Measurements from ENCODE around the gene TPM2.

TPM2 gene

DNA sequence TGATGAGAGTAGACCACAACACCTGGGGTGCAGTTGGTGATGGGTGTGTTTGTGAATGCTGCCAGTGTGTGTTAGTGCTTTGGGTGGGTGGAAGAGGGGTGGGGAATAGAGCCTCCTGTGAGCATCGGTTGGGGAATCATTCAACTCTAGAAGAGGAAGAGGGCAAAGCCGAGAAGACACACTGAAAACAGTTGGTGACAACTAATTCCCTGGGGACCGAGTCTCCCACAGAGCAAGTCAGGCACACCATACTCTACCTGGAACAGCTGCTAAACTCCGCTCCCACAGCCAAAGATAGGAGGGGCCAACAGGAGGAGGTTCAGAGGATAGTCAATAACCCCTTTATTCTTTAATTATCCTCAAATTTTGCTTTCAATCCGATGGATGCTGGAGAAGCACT lies 23.2 kb downstream of the TPM2 start:
- no peaks in the 10 kb centered on the region for H3K9me3 ChIP-seq (ENCODE audit: control insufficient read depth, low read depth, low read length)
- H3K4me3 ChIP-seq (ENCODE audit: low read length): no peak overlapping the region
- peaks cover 10% of the 10 kb centered on the region for H3K4me1 ChIP-seq (ENCODE audit: control insufficient read depth, low read depth, low read length)
- no peak overlapping the region for H3K27ac ChIP-seq (ENCODE audit: low read length)
- no peaks in the 10 kb centered on the region for H3K27me3 ChIP-seq (ENCODE audit: control insufficient read depth, insufficient read depth, low read length)
- H3K36me3 ChIP-seq (ENCODE audit: control insufficient read depth, low read depth, low read length): peaks cover 18% of the 10 kb centered on the region
- H3K9ac ChIP-seq (ENCODE audit: low read length): no peak overlapping the region

DNA sequence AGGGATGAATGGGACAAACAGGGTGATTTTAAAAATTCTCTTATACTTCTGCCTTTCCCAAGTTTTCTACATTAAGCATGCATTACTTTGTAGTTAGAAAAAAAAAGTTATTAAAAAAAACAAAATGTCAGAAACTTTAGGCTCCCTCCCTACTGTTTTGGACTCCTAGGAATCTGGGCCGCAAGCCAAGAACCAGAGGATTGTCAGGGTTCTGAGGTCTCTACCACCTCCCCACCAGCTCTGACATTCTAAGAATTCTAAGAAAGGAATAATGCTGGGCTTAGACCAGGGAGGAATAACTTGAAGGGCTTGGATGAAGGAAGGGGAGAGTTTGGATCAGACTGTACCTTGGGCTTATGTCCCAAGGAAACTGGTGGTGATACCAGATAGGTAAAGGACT lies 23.7 kb downstream of the TPM2 start:
- peaks cover 20% of the 10 kb centered on the region for H3K36me3 ChIP-seq (ENCODE audit: control insufficient read depth, low read depth, low read length)
- no peak overlapping the region for H3K27ac ChIP-seq (ENCODE audit: low read length)
- no peak overlapping the region for H3K4me3 ChIP-seq (ENCODE audit: low read length)
- peaks cover 10% of the 10 kb centered on the region for H3K4me1 ChIP-seq (ENCODE audit: control insufficient read depth, low read depth, low read length)
- H3K27me3 ChIP-seq (ENCODE audit: control insufficient read depth, insufficient read depth, low read length): no peaks in the 10 kb centered on the region
- H3K9me3 ChIP-seq (ENCODE audit: control insufficient read depth, low read depth, low read length): no peaks in the 10 kb centered on the region
- H3K9ac ChIP-seq (ENCODE audit: low read length): no peak overlapping the region

DNA sequence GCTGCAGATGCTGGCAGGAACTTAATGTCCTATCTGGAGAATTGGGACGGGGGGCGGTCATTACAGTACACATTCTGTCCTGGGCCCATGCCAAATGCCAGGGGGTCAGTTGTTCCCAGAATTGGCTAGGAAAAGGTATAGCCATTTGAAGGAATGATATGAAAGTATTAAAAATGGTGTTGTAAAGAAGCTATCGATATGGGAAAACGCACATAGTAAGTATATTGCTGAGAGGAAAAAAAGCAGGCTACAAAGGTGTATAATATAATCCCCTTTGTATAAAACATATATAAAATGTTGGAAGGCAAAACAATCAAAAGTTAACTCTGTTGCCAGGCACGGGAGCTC lies 24.3 kb downstream of the TPM2 start:
- Histone ChIP-seq H3K27ac (ENCODE audit: low read length) (no peak overlapping the region), H3K4me3 (ENCODE audit: low read length) (peak overlapping the region; percentile 73), H3K27me3 (ENCODE audit: control insufficient read depth, insufficient read depth, low read length) (no peaks in the 10 kb centered on the region), H3K36me3 (ENCODE audit: control insufficient read depth, low read depth, low read length) (peaks cover 26% of the 10 kb centered on the region), H3K4me1 (ENCODE audit: control insufficient read depth, low read depth, low read length) (peaks cover 10% of the 10 kb centered on the region), H3K9me3 (ENCODE audit: control insufficient read depth, low read depth, low read length) (no peaks in the 10 kb centered on the region), H3K9ac (ENCODE audit: low read length) (no peak overlapping the region)

DNA sequence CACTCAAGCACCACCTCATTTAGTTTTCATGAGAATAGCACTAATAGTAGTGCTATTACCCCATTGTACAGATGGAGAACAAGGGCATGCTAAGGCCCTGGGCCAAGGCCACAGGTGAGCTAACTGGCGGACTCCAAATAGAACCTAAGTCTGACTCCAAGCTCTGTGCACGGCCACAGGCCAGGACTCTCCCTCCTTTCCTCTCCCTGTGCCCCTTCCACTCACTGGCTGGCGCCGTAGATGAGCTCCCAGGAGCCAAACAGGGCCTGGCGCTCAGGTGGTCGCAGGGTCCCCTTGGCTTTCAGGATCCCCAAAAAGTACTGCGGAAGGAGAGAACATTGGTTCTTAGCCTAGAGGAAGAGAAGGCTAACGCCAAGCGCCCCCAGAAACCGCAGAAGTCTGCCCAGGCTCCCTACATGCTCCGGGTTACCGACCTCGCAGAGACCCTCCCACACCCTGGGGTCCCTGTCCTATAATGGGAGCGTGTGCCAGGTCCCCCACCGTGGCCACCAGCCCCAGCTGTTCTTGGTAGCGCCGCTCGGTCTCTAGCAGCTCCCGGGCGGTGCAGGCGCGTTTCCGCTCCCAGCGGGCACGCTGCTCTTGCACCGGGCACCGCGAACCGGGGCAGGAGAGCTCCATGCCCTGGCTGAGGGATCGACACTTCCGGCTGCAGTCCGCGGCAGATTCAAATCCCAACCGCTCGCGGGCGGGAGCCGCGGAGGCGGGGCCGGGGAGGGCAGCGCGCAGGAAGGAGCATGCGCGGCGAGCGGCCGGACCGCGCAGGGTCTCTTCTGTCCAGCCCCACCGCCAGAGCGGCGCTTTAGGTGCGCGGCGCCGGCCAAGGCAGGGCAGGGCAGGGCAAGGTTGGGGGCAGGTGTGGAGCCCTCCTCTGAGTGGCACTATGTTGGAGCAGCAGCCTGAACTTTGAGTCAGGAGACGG lies 24.9 kb downstream of the TPM2 start, which contains the start of gene ARHGEF39:
Gene ARHGEF39, minus strand, starts transcription at position 665 of the 940 bp plus-strand sequence. Its CDS starts 26 bp downstream, at position 639.
- Histone ChIP-seq H3K9me3 (ENCODE audit: control insufficient read depth, low read depth, low read length) (no peaks in the 10 kb centered on the region), H3K4me1 (ENCODE audit: control insufficient read depth, low read depth, low read length) (peaks cover 10% of the 10 kb centered on the region), H3K9ac (ENCODE audit: low read length) (peak within 1 kb of the TSS; percentile 75), H3K27ac (ENCODE audit: low read length) (peak within 1 kb of the TSS; percentile 40), H3K36me3 (ENCODE audit: control insufficient read depth, low read depth, low read length) (peaks cover 30% of the 10 kb centered on the region), H3K27me3 (ENCODE audit: control insufficient read depth, insufficient read depth, low read length) (no peaks in the 10 kb centered on the region), H3K4me3 (ENCODE audit: low read length) (peak within 1 kb of the TSS; percentile 73)

DNA sequence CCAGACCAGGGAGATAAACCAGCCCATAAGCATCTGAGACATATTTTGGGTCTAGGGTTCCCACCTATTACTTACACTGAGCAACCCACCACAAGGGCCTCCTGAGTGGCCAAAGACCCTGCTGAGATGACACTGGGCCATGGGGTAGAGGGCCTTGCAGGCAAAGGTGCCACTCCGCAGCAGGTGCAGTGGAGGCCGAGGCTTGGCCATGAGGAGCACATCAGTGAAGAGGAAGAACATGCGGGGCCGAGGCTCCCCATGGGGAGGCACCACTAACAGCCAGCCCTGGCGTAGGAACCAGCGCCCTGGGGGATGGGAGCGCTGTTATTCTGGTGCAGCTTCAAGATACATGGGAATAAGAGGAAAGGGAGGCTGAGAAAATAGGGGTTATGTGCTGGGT lies 27.3 kb downstream of the TPM2 start:
- Histone ChIP-seq H3K27ac (ENCODE audit: low read length) (no peak overlapping the region), H3K9ac (ENCODE audit: low read length) (no peak overlapping the region)

DNA sequence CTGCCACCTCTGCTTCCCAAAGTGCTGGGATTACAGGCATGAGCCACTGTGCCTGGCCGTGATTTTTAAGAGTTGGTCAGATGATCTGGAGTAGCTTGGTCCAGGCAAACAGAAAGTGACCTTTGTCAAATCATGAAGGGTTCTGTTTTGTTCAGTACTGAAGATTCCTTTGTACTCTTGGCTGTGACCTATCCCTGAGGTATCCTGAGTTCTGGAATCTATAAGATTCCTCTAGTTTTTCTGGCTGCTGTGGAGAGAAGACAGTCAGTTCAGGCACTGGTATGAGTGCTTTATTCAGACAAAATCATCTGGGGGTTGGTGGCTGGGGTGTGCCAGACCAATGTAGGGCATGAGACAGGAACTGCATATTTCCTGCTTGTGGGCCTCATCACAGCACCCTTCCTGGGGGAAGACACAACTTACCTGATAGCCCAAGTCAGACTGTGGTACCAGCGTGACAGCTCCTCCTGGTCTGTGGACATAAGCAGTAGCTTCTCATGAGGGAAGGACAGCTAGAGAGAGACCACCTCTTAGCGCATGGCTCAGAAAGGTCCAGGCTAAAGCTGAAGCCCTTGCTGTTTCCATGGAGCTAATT lies 27.9 kb downstream of the TPM2 start:
- no peak overlapping the region for H3K27ac ChIP-seq (ENCODE audit: low read length)
- peaks cover 30% of the 10 kb centered on the region for H3K36me3 ChIP-seq (ENCODE audit: control insufficient read depth, low read depth, low read length)
- H3K9ac ChIP-seq (ENCODE audit: low read length): no peak overlapping the region
- peaks cover 18% of the 10 kb centered on the region for H3K4me1 ChIP-seq (ENCODE audit: control insufficient read depth, low read depth, low read length)
- no peak overlapping the region for H3K4me3 ChIP-seq (ENCODE audit: low read length)
- no peaks in the 10 kb centered on the region for H3K9me3 ChIP-seq (ENCODE audit: control insufficient read depth, low read depth, low read length)
- H3K27me3 ChIP-seq (ENCODE audit: control insufficient read depth, insufficient read depth, low read length): peaks cover 3% of the 10 kb centered on the region

More for the DNA sequence above, 27.3 kb downstream of the TPM2 start:
- H3K9me3 ChIP-seq (ENCODE audit: control insufficient read depth, low read depth, low read length): no peaks in the 10 kb centered on the region
- H3K4me3 ChIP-seq (ENCODE audit: low read length): no peak overlapping the region
- H3K36me3 ChIP-seq (ENCODE audit: control insufficient read depth, low read depth, low read length): peaks cover 30% of the 10 kb centered on the region
- no peaks in the 10 kb centered on the region for H3K27me3 ChIP-seq (ENCODE audit: control insufficient read depth, insufficient read depth, low read length)
- H3K4me1 ChIP-seq (ENCODE audit: control insufficient read depth, low read depth, low read length): peaks cover 15% of the 10 kb centered on the region

DNA sequence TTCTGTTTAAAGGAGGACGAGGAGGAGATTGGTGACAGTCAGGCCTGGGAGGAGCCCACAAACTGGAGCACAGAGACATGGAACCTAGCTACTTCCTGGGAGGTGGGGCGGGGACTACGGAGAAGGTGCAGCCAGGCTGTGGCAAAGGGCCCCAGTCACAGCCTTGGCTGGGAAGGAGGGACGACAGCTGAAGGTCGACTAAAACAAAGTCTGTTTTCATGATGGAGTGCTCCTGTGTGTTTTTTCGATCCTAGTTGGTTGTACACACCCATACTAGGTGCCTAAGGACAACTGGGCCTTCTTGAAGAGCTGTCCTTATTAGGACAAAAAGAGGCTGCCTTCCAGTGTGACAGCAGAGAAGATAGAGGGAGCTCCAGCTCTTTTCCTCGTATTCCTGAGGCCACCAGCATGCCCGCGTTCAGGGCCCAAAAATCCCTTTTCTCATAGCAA lies 28.7 kb downstream of the TPM2 start:
- H3K9ac ChIP-seq (ENCODE audit: low read length): no peak overlapping the region

DNA sequence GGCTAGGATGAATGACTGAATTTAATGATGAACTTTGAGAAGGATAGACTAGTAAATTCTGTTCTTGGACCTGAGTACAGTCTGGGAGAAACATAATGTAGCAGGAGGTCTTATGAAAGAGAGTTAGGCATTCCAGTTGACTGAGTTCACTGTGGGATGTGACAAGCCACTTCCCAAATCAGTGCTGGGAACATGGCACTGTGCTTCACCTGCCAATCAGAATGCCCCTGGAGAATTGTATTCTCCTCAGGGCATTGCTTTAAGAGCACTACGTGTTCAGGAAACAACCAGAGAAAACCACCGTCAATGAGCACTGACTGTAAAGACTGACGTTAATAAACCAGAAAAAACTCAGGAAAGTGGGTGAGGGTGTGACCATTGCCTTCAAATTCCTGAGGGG lies 30.4 kb downstream of the TPM2 start:
- Histone ChIP-seq H3K27me3 (ENCODE audit: control insufficient read depth, insufficient read depth, low read length) (peaks cover 13% of the 10 kb centered on the region), H3K9ac (ENCODE audit: low read length) (peak overlapping the region; percentile 74), H3K36me3 (ENCODE audit: control insufficient read depth, low read depth, low read length) (peaks cover 30% of the 10 kb centered on the region), H3K4me1 (ENCODE audit: control insufficient read depth, low read depth, low read length) (peaks cover 14% of the 10 kb centered on the region), H3K9me3 (ENCODE audit: control insufficient read depth, low read depth, low read length) (no peaks in the 10 kb centered on the region), H3K4me3 (ENCODE audit: low read length) (peak overlapping the region; percentile 95), H3K27ac (ENCODE audit: low read length) (no peak overlapping the region)

More for the DNA sequence above, 28.7 kb downstream of the TPM2 start:
- peaks cover 11% of the 10 kb centered on the region for H3K27me3 ChIP-seq (ENCODE audit: control insufficient read depth, insufficient read depth, low read length)
- no peak overlapping the region for H3K27ac ChIP-seq (ENCODE audit: low read length)
- peaks cover 19% of the 10 kb centered on the region for H3K4me1 ChIP-seq (ENCODE audit: control insufficient read depth, low read depth, low read length)
- H3K4me3 ChIP-seq (ENCODE audit: low read length): no peak overlapping the region
- peaks cover 30% of the 10 kb centered on the region for H3K36me3 ChIP-seq (ENCODE audit: control insufficient read depth, low read depth, low read length)
- no peaks in the 10 kb centered on the region for H3K9me3 ChIP-seq (ENCODE audit: control insufficient read depth, low read depth, low read length)

DNA sequence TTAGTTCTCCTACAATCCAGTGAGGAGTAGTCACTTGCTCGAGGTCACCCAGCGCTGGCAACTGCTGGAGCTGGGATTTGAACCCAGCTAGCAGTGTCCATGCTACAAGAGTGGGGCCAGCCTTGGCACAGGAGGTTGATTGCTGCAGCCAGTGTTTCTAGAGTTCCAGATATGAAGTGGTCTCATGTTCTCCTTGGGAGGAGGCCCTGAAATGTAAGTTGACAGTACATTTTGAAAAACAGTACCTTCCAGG lies 30.8 kb downstream of the TPM2 start:
- Histone ChIP-seq H3K36me3 (ENCODE audit: control insufficient read depth, low read depth, low read length) (peaks cover 30% of the 10 kb centered on the region), H3K27ac (ENCODE audit: low read length) (peak overlapping the region; percentile 92), H3K27me3 (ENCODE audit: control insufficient read depth, insufficient read depth, low read length) (peaks cover 13% of the 10 kb centered on the region), H3K4me1 (ENCODE audit: control insufficient read depth, low read depth, low read length) (peaks cover 10% of the 10 kb centered on the region), H3K9me3 (ENCODE audit: control insufficient read depth, low read depth, low read length) (no peaks in the 10 kb centered on the region), H3K9ac (ENCODE audit: low read length) (peak overlapping the region; percentile 74), H3K4me3 (ENCODE audit: low read length) (peak overlapping the region; percentile 95)

DNA sequence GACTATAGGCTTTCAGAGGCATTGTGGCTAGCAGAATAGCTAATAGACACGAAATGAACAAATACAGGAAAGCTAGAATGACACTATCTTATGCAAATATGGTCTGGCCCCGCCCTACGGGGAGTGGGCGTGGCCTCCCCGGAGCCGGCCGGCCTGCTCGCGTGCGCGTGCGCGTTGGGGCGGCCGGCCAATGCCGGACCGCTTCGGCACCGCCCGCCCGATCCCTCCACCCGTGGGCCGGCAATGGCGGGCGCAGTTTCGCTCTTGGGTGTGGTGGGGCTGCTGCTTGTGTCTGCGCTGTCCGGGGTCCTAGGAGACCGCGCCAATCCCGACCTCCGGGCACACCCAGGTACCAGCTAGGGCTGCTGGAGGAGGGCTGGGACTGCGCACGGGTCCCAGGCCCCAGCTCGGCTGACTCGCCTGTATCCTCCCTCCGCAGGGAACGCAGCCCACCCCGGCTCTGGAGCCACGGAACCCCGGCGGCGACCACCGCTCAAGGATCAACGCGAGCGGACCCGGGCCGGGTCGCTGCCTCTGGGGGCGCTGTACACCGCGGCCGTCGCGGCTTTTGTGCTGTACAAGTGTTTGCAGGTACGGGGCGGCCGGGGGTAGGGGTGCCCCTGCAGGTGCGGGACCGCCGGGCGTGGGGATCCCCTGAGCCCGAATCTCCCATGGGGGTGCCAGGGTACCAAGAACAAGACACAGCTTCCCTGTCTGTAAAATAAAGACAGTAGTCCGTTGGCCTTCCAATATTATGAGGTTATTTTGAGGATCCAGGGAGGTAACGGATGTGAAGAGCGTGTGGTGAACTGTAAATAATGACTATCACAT lies 31.4 kb downstream of the TPM2 start, which contains the start of gene CCDC107:
Gene CCDC107, plus strand, starts transcription at position 156 of the 831 bp plus-strand sequence. Its CDS starts 88 bp downstream, at position 244.
- H3K27me3 ChIP-seq (ENCODE audit: control insufficient read depth, insufficient read depth, low read length): peaks cover 13% of the 10 kb centered on the region
- peaks cover 30% of the 10 kb centered on the region for H3K36me3 ChIP-seq (ENCODE audit: control insufficient read depth, low read depth, low read length)
- H3K4me1 ChIP-seq (ENCODE audit: control insufficient read depth, low read depth, low read length): peaks cover 9% of the 10 kb centered on the region
- H3K27ac ChIP-seq (ENCODE audit: low read length): peak within 1 kb of the TSS; percentile 92
- peak within 1 kb of the TSS; percentile 74 for H3K9ac ChIP-seq (ENCODE audit: low read length)
- H3K9me3 ChIP-seq (ENCODE audit: control insufficient read depth, low read depth, low read length): no peaks in the 10 kb centered on the region
- H3K4me3 ChIP-seq (ENCODE audit: low read length): peak within 1 kb of the TSS; percentile 95

DNA sequence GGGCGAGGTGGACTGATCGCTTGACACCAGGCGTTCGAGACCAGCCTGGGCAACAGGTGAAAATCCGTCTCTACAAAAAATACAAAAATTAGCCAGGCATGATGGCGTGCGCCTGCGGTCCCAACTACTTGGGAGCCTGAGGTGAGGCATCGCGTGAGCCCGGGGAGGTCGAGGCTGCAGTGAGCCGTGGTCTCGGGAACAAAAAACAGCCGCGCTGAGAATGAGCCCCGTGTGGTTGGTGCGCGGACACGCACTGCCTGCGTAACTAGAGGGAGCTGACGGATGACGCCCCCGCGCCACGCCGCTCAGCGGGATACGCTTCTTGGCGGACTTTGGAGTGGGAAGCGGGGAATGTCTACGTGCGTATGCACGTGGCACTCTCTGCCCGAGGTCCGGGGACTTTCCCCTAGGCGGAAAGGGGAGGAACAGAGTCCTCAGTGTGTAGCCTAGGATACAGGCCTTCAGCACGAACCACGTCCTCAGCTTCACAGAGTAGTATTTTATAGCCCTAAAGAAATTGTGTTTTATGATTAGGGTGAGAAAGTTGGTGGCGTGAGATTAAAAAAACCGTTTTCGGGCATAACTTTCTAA lies 32.1 kb downstream of the TPM2 start, which contains the start of gene RMRP:
Gene RMRP, minus strand, starts transcription at position 474 of the 591 bp plus-strand sequence.
- Histone ChIP-seq H3K4me1 (ENCODE audit: control insufficient read depth, low read depth, low read length) (peaks cover 9% of the 10 kb centered on the region), H3K9ac (ENCODE audit: low read length) (peak within 1 kb of the TSS; percentile 74), H3K36me3 (ENCODE audit: control insufficient read depth, low read depth, low read length) (peaks cover 23% of the 10 kb centered on the region), H3K4me3 (ENCODE audit: low read length) (peak within 1 kb of the TSS; percentile 95), H3K9me3 (ENCODE audit: control insufficient read depth, low read depth, low read length) (no peaks in the 10 kb centered on the region), H3K27ac (ENCODE audit: low read length) (peak within 1 kb of the TSS; percentile 92), H3K27me3 (ENCODE audit: control insufficient read depth, insufficient read depth, low read length) (peaks cover 13% of the 10 kb centered on the region)
